ENCODE results near the gene MRPL53.
A peak's percentile ranks its signal among the peaks of the same experiment; 100 is the strongest.
"Not testable (repeated sequence)": the region's sequence is repeated elsewhere in the genome, so short reads cannot be mapped to it uniquely, and the experiment has no call there.

Gene MRPL53

DNA sequence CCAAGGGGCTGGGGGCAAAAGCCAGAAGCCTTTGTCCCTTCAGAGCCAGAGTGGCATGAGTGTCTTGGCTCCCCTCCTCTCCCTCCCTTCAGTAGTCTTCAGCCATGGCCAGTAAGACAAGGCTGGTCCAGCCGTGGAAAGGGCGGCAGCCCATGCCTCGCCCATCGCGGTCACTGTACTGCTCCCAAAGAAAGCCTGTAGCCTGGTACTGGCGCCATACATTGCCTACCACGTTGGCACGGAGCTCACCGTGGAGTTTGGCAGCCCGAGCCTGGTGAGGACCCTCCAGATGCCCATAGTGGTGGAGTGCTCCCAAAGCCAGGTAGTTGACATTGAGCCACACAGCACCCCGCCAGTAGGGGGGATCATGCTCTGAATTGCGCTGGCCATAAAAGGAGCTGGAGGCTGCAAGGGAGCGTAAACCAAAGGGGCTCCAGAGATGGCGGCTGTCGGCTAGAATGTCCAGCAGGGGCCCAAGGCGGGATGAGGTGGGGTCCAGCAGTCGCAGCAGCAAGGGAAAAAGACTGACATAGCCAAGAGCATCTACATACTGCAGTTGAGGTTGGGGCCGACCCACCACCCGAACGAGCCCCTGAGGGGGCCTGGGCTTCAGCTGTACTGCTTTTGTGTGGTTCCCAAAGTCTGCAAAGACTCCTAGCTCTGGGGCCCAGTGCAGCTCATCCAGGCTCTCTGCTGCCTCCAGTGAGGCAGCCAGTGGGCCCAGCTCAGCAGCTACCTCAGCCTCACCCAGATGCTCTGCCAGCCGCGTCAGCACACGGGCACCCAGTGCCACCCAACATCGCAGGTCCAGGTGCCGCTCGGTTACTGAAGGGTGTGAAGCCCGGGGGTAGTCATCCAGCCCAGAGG is 11.1 kb downstream of the MRPL53 start:
- no peak overlapping the region for H3K4ac ChIP-seq (ENCODE audit: low read depth in 1 of 2, low read length in 2 of 2)
- 97% methylated on average over 27 of the region's 27 CpGs for WGBS

DNA sequence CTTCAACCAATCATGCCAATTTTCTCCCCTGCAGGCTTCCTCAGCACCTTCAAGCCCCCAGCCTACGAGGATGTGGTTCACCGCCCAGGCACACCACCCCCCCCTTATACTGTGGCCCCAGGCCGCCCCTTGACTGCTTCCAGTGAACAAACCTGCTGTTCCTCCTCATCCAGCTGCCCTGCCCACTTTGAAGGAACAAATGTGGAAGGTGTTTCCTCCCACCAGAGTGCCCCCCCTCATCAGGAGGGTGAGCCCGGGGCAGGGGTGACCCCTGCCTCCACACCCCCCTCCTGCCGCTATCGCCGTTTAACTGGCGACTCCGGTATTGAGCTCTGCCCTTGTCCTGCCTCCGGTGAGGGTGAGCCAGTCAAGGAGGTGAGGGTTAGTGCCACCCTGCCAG is 12.3 kb downstream of the MRPL53 start:
- not testable (repeated sequence) for H2BK5ac ChIP-seq (ENCODE audit: low read depth, low read length, poor library complexity, severe bottlenecking); H4K8ac ChIP-seq (ENCODE audit: low read length); H3K4me2 ChIP-seq (ENCODE audit: low read length, poor library complexity, severe bottlenecking); H3K23ac ChIP-seq (ENCODE audit: low read length in 2 of 2); H2BK12ac ChIP-seq (ENCODE audit: low read length in 2 of 2); H3K14ac ChIP-seq (ENCODE audit: low read length in 2 of 2); DNase-seq; H3K27me3 ChIP-seq (ENCODE audit: control insufficient read depth in 1 of 2, insufficient read depth in 1 of 2, low read length in 2 of 2); H2BK15ac ChIP-seq (ENCODE audit: low read depth, poor library complexity, severe bottlenecking); H3K4me3 ChIP-seq (ENCODE audit: insufficient read depth in 1 of 2, low read depth in 1 of 2, low read length in 2 of 2); H3K9ac ChIP-seq (ENCODE audit: low read length); H2BK120ac ChIP-seq (ENCODE audit: low read depth, low read length); H2AFZ ChIP-seq (ENCODE audit: low read depth, low read length); H3K9me3 ChIP-seq (ENCODE audit: control insufficient read depth, low read length); H3K27ac ChIP-seq (ENCODE audit: low read length, poor library complexity, severe bottlenecking); H3K18ac ChIP-seq (ENCODE audit: low read depth in 1 of 2, low read length in 2 of 2); H2AK5ac ChIP-seq (ENCODE audit: low read length, severe bottlenecking); H4K91ac ChIP-seq (ENCODE audit: low read length)
- Histone ChIP-seq H3K36me3 (ENCODE audit: control insufficient read depth in 1 of 2, insufficient read depth in 2 of 2, low read depth in 1 of 2, low read length in 2 of 2) (peaks cover 27 to 36% of the 10 kb centered on the region in 2 experiments), H3K4ac (ENCODE audit: low read depth in 1 of 2, low read length in 2 of 2) (peak overlapping the region in 1 of 2 experiments; percentile 9), H3K4me1 (ENCODE audit: control insufficient read depth, insufficient read depth, low read depth, low read length) (peaks cover 13% of the 10 kb centered on the region), H3K79me1 (replicated peaks; ENCODE audit: low read length, poor library complexity, severe bottlenecking) (peaks cover 43% of the 10 kb centered on the region)
- WGBS = 95% methylated on average over 10 of the region's 10 CpGs

More for the DNA sequence above, 11.1 kb downstream of the MRPL53 start:
- Histone ChIP-seq H3K9ac (ENCODE audit: low read length) (no peak overlapping the region), H2BK15ac (ENCODE audit: low read depth, poor library complexity, severe bottlenecking) (no peak overlapping the region), H3K4me2 (ENCODE audit: low read length, poor library complexity, severe bottlenecking) (no peak overlapping the region), H2BK5ac (ENCODE audit: low read depth, low read length, poor library complexity, severe bottlenecking) (no peak overlapping the region), H2BK120ac (ENCODE audit: low read depth, low read length) (no peak overlapping the region), H3K4me1 (ENCODE audit: control insufficient read depth, insufficient read depth, low read depth, low read length) (peaks cover 8% of the 10 kb centered on the region), H3K79me1 (replicated peaks; ENCODE audit: low read length, poor library complexity, severe bottlenecking) (peaks cover 33% of the 10 kb centered on the region), H4K91ac (ENCODE audit: low read length) (no peak overlapping the region), H3K36me3 (ENCODE audit: control insufficient read depth in 1 of 2, insufficient read depth in 2 of 2, low read depth in 1 of 2, low read length in 2 of 2) (peaks cover 27 to 31% of the 10 kb centered on the region in 2 experiments), H3K4me3 (ENCODE audit: insufficient read depth in 1 of 2, low read depth in 1 of 2, low read length in 2 of 2) (peak overlapping the region in 1 of 2 experiments; percentile 6), H3K9me3 (ENCODE audit: control insufficient read depth, low read length) (no peaks in the 10 kb centered on the region), H3K18ac (ENCODE audit: low read depth in 1 of 2, low read length in 2 of 2) (no peak overlapping the region), H4K8ac (ENCODE audit: low read length) (no peak overlapping the region), H3K14ac (ENCODE audit: low read length in 2 of 2) (no peak overlapping the region), H2BK12ac (ENCODE audit: low read length in 2 of 2) (no peak overlapping the region), H2AFZ (ENCODE audit: low read depth, low read length) (no peak overlapping the region), H3K27me3 (ENCODE audit: control insufficient read depth in 1 of 2, insufficient read depth in 1 of 2, low read length in 2 of 2) (no peaks in the 10 kb centered on the region), H3K27ac (ENCODE audit: low read length, poor library complexity, severe bottlenecking) (no peak overlapping the region), H2AK5ac (ENCODE audit: low read length, severe bottlenecking) (no peak overlapping the region), H3K23ac (ENCODE audit: low read length in 2 of 2) (no peak overlapping the region)
- DNase-seq = no peak

DNA sequence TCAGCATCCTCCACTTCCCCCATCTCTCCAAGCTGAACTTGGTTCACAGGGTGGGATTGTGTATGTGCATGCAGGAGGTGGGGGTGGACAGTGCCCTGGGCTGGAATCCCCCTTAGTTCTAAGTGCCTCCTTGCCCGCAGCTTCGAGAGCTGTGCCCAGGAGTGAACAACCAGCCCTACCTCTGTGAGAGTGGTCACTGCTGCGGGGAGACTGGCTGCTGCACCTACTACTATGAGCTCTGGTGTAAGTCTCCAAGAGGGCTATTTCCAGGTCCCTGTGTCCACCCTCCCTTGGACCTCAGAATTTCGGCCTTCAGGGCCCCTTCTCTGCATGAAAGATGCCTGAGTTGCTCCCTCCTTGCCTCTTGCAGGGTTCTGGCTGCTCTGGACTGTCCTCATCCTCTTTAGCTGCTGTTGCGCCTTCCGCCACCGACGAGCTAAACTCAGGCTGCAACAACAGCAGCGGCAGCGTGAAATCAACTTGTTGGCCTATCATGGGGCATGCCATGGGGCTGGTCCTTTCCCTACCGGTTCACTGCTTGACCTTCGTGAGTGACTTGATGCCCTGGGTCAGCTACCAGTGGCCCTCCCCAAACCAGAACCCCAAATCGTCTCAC is 12.9 kb downstream of the MRPL53 start:
- not testable (repeated sequence) for H2BK15ac ChIP-seq (ENCODE audit: low read depth, poor library complexity, severe bottlenecking); H3K9me3 ChIP-seq (ENCODE audit: control insufficient read depth, low read length); H3K27me3 ChIP-seq (ENCODE audit: control insufficient read depth in 1 of 2, insufficient read depth in 1 of 2, low read length in 2 of 2); H3K14ac ChIP-seq (ENCODE audit: low read length in 2 of 2); H3K18ac ChIP-seq (ENCODE audit: low read depth in 1 of 2, low read length in 2 of 2); H2BK12ac ChIP-seq (ENCODE audit: low read length in 2 of 2); DNase-seq; H2AK5ac ChIP-seq (ENCODE audit: low read length, severe bottlenecking); H3K27ac ChIP-seq (ENCODE audit: low read length, poor library complexity, severe bottlenecking); H2BK5ac ChIP-seq (ENCODE audit: low read depth, low read length, poor library complexity, severe bottlenecking); H2BK120ac ChIP-seq (ENCODE audit: low read depth, low read length); H4K91ac ChIP-seq (ENCODE audit: low read length); H3K23ac ChIP-seq (ENCODE audit: low read length in 2 of 2); H4K8ac ChIP-seq (ENCODE audit: low read length); H3K4ac ChIP-seq (ENCODE audit: low read depth in 1 of 2, low read length in 2 of 2); H2AFZ ChIP-seq (ENCODE audit: low read depth, low read length)
- H3K79me1 ChIP-seq (replicated peaks; ENCODE audit: low read length, poor library complexity, severe bottlenecking) = peaks cover 43% of the 10 kb centered on the region
- 90% methylated on average over 13 of the region's 13 CpGs for WGBS
- H3K36me3 ChIP-seq (ENCODE audit: control insufficient read depth in 1 of 2, insufficient read depth in 2 of 2, low read depth in 1 of 2, low read length in 2 of 2) = peaks cover 27 to 36% of the 10 kb centered on the region in 2 experiments
- peak overlapping the region in 1 of 2 experiments; percentile 99 for H3K4me3 ChIP-seq (ENCODE audit: insufficient read depth in 1 of 2, low read depth in 1 of 2, low read length in 2 of 2)
- H3K4me2 ChIP-seq (ENCODE audit: low read length, poor library complexity, severe bottlenecking) = peak overlapping the region; percentile 24
- H3K4me1 ChIP-seq (ENCODE audit: control insufficient read depth, insufficient read depth, low read depth, low read length) = peaks cover 13% of the 10 kb centered on the region
- peak overlapping the region; percentile 96 for H3K9ac ChIP-seq (ENCODE audit: low read length)

DNA sequence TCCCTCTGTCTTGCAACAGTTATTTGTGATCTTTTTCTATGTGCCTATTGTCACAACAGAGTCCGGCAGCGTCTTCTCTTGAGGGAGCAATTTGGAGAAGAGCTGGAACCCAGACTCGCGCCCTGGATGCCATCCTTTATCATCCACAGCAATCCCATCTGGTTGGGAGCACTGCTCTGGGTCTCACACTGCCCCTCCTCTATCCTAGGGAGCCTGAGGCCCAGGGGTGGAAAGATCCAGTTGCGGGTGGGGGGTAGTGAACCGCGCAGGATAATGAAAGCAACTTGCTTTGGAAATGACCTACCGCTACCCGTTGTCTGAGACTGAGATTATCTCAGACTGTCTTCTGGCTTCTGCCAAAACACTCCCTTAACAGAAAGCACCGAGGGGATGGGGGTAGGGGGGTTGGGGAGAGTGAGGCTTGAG is 13.5 kb downstream of the MRPL53 start:
- H3K36me3 ChIP-seq (ENCODE audit: control insufficient read depth in 1 of 2, insufficient read depth in 2 of 2, low read depth in 1 of 2, low read length in 2 of 2) = peaks cover 27 to 36% of the 10 kb centered on the region in 2 experiments

More for the DNA sequence above, 13.5 kb downstream of the MRPL53 start:
- Histone ChIP-seq H3K4me1 (ENCODE audit: control insufficient read depth, insufficient read depth, low read depth, low read length) (peaks cover 13% of the 10 kb centered on the region), H2BK15ac (ENCODE audit: low read depth, poor library complexity, severe bottlenecking) (no peak overlapping the region), H4K91ac (ENCODE audit: low read length) (peak overlapping the region; percentile 88), H2AK5ac (ENCODE audit: low read length, severe bottlenecking) (peak overlapping the region; percentile 90), H3K23ac (ENCODE audit: low read length in 2 of 2) (peak overlapping the region in 1 of 2 experiments; percentile 35), H3K27me3 (ENCODE audit: control insufficient read depth in 1 of 2, insufficient read depth in 1 of 2, low read length in 2 of 2) (no peaks in the 10 kb centered on the region), H3K4me3 (ENCODE audit: insufficient read depth in 1 of 2, low read depth in 1 of 2, low read length in 2 of 2) (peak overlapping the region; percentile 72 to 99), H3K9me3 (ENCODE audit: control insufficient read depth, low read length) (no peaks in the 10 kb centered on the region), H2BK5ac (ENCODE audit: low read depth, low read length, poor library complexity, severe bottlenecking) (no peak overlapping the region), H2BK120ac (ENCODE audit: low read depth, low read length) (no peak overlapping the region), H3K4ac (ENCODE audit: low read depth in 1 of 2, low read length in 2 of 2) (peak overlapping the region; percentile 64 to 94), H3K9ac (ENCODE audit: low read length) (peak overlapping the region; percentile 96), H3K4me2 (ENCODE audit: low read length, poor library complexity, severe bottlenecking) (peak overlapping the region; percentile 57), H4K8ac (ENCODE audit: low read length) (peak overlapping the region; percentile 16), H2BK12ac (ENCODE audit: low read length in 2 of 2) (peak overlapping the region in 1 of 2 experiments; percentile 10), H3K14ac (ENCODE audit: low read length in 2 of 2) (peak overlapping the region in 1 of 2 experiments; percentile 53), H2AFZ (ENCODE audit: low read depth, low read length) (no peak overlapping the region), H3K79me1 (replicated peaks; ENCODE audit: low read length, poor library complexity, severe bottlenecking) (peaks cover 43% of the 10 kb centered on the region), H3K18ac (ENCODE audit: low read depth in 1 of 2, low read length in 2 of 2) (peak overlapping the region; percentile 67 to 76), H3K27ac (ENCODE audit: low read length, poor library complexity, severe bottlenecking) (peak overlapping the region; percentile 55)
- WGBS = 0% methylated on average over 4 of the region's 10 CpGs
- DNase-seq = peak; percentile 46
